ENCODE results near the gene AQP4. TPM values are rescaled to one million over a fixed set of nuclear protein-coding genes. Genes with fewer than 3 reads are reported as not detected.

The AQP4 gene
- total RNA-seq, 1 experiment from 2014 or later: not detected

- no peak for TF ChIP-seq REST (IDR thresholded peaks at IDR 0.05; ENCODE audit: insufficient read depth in 1 of 2, low read depth in 2 of 2, low read length in 1 of 2)
- TF ChIP-seq CTCF (IDR thresholded peaks at IDR 0.05): no peak
- TF ChIP-seq POLR2AphosphoS5 (IDR thresholded peaks at IDR 0.05; ENCODE audit: low read depth, low read length): no peak
- no peak for TF ChIP-seq TCF7L2 (IDR thresholded peaks at IDR 0.05; ENCODE audit: low read depth, low read length)
- TF ChIP-seq SIN3A (IDR thresholded peaks at IDR 0.05; ENCODE audit: borderline replicate concordance, insufficient read depth, low read depth, low read length): no peak
- Histone ChIP-seq H3K27me3 (ENCODE audit: control insufficient read depth, insufficient read depth, low read length) (no peaks in the 10 kb centered on the region), H3K27ac (ENCODE audit: low read length) (no peak overlapping the region), H3K9me3 (ENCODE audit: control insufficient read depth, insufficient read depth, low read depth, low read length) (no peaks in the 10 kb centered on the region), H3K4me1 (ENCODE audit: control insufficient read depth, insufficient read depth, low read length) (no peaks in the 10 kb centered on the region), H3K36me3 (ENCODE audit: control insufficient read depth, insufficient read depth, low read length) (no peaks in the 10 kb centered on the region), H3K4me3 (ENCODE audit: low read depth in 2 of 2, low read length in 2 of 2) (no peak overlapping the region)
- CTCF ChIA-PET: interaction anchor here (0.6 kb wide), 1 partner anchor 163 kb away, joined by 9 read pairs; no protein-coding TSS in a partner anchor
- no TSS peak for BruUV-seq (replicated peaks)
- DNase-seq (ENCODE audit: low read depth, low spot score) (no peak), ATAC-seq (no peak)
- in situ Hi-C loops (cut with HindIII; ENCODE audit: low pct_unique_long_range_greater_than_20kb, low sequenced_read_pairs): no loop called here
- intact Hi-C loops (cut with micrococcal nuclease; ENCODE audit: unreplicated experiment): no loop called here
- POLR2A ChIA-PET: no interaction called here
Measured at GRCh38 chr18:26803643-26804042, 61.9 kb downstream of the AQP4 start.

- H3K9me3 ChIP-seq (ENCODE audit: control insufficient read depth, insufficient read depth, low read depth, low read length): no peaks in the 10 kb centered on the region
- DNase-seq (ENCODE audit: low read depth, low spot score): no peak
- no peaks in the 10 kb centered on the region for H3K27me3 ChIP-seq (ENCODE audit: control insufficient read depth, insufficient read depth, low read length)
- no peaks in the 10 kb centered on the region for H3K4me1 ChIP-seq (ENCODE audit: control insufficient read depth, insufficient read depth, low read length)
- H3K4me3 ChIP-seq (ENCODE audit: low read depth in 2 of 2, low read length in 2 of 2): no peak overlapping the region
- no peak overlapping the region for H3K27ac ChIP-seq (ENCODE audit: low read length)
- ATAC-seq: no peak
- intact Hi-C loops (cut with micrococcal nuclease; ENCODE audit: unreplicated experiment): no loop called here
- no TSS peak for BruUV-seq (replicated peaks)
- ChIA-PET CTCF (no interaction called here), POLR2A (no interaction called here)
- in situ Hi-C loops (cut with HindIII; ENCODE audit: low pct_unique_long_range_greater_than_20kb, low sequenced_read_pairs): no loop called here
- H3K36me3 ChIP-seq (ENCODE audit: control insufficient read depth, insufficient read depth, low read length): no peaks in the 10 kb centered on the region
- TF ChIP-seq SIN3A (IDR thresholded peaks at IDR 0.05; ENCODE audit: borderline replicate concordance, insufficient read depth, low read depth, low read length): no peak
Measured at GRCh38 chr18:26802330-26803200, 62.9 kb downstream of the AQP4 start.

Measured in Panc1 (cell line).